ENCODE measurements around the gene PLAAT3. TPM values are rescaled to one million over a fixed set of nuclear protein-coding genes. Genes with fewer than 3 reads are reported as not detected.
A peak's percentile ranks its signal among the peaks of the same experiment; 100 is the strongest.

The PLAAT3 gene
- total RNA-seq, 4 donors from 2014 or later: 6.8 to 20.1 (median 18.4) TPM

GRCh38 chr11:63595296-63595695 is 18.9 kb downstream of the PLAAT3 start:
- no peak for DNase-seq
- Histone ChIP-seq H3K27ac (no peak overlapping the region), H3K4me1 (no peaks in the 10 kb centered on the region), H3K4me3 (no peak overlapping the region), H3K27me3 (no peaks in the 10 kb centered on the region), H3K9me3 (no peaks in the 10 kb centered on the region), H3K36me3 (peaks cover 0 to 6% (median 0%) of the 10 kb centered on the region in 3 donors)
- TF ChIP-seq POLR2A (IDR thresholded peaks at IDR 0.05): no peak
- TF ChIP-seq CTCF (IDR thresholded peaks at IDR 0.05): no peak

DNA sequence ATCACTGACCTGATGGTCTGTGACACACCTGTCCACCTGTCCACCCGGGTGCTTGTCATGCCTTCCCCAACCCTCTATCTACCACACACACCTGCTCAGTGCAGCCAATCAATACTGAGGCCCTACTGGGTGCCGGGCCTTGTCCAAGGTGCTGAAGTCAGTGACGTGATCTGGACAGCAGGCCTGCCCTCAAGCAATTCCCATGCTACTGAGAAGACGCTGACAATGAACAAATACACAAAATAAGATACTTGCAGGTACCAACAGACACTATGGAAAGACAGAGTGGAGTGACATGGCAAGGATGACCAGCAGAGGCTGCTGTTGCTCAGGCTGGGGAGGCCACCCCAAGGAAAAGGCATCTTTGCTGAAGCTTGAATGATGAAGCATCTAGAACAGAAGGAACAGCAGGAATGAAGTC is 21.2 kb downstream of the PLAAT3 start:
- DNase-seq: peak in 1 of 3 donors; percentile 63
- H3K4me1 ChIP-seq: no peaks in the 10 kb centered on the region
- peak in 4 of 6 experiments; percentile 37 to 80 (median 76) for TF ChIP-seq CTCF (IDR thresholded peaks at IDR 0.05)
- TF ChIP-seq POLR2A (IDR thresholded peaks at IDR 0.05): no peak
- no peaks in the 10 kb centered on the region for H3K27me3 ChIP-seq
- no peak overlapping the region for H3K27ac ChIP-seq
- H3K4me3 ChIP-seq: no peak overlapping the region
- H3K9me3 ChIP-seq: no peaks in the 10 kb centered on the region
- H3K36me3 ChIP-seq: peaks cover 0 to 14% (median 0%) of the 10 kb centered on the region in 3 donors

DNA sequence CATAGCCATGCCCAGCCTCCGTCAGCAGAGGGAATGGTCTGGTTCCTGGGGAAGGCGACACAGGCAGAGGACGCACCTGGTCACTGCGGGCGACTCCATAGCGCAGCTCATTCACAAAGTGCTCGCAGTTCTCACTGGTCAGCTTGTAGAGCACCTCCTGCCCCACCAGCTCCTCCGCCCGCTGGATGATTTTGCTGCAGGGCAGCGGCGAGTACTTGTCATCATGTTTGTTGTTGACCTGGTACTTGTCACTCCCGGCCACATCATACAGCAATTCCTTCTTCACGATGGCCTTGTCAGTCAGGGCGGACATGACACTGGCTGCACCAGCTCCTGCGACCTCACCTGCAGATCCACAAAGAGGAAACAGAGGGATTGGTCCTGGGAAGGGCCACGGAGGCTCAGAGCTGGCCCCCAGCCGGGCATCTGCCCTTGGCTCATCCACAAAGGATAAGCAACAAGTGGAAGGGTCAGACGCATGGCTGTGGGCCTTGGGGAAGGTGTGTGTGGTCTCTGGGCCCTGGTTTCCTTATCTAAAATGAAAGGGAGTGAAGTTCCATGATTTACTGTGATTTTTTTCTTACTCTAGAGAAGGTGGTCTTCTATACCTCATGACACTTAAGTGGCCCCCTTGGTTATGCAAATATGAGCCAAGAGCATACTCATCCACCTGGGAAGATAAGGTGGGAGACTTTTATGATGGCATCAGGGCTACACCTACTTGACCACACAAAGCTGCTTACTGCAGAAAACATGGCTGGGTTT is 24.0 kb downstream of the PLAAT3 start:
- DNase-seq: no peak

DNA sequence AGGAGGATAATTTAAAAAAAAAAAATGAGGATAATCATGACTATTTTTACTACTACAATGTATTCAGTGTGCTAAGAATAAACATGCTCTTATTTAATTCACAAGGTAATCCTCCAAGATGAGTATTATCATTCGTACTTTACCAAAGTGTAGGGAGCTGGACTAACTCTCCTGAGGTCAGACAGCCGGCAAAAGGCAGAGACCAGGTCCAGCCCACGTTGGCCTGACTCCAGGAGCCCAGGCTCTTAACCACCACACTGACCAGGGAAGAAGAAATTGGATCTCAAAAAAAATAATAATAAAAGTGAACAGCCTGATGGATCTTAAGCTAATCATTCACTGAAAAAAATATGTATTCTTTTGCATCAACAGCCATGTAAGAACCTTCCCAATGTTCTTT is 25.2 kb downstream of the PLAAT3 start:
- no peak for DNase-seq
- H3K9me3 ChIP-seq: no peaks in the 10 kb centered on the region
- no peaks in the 10 kb centered on the region for H3K4me1 ChIP-seq
- no peak for TF ChIP-seq CTCF (IDR thresholded peaks at IDR 0.05)
- TF ChIP-seq POLR2A (IDR thresholded peaks at IDR 0.05): no peak
- no peaks in the 10 kb centered on the region for H3K27me3 ChIP-seq
- no peak overlapping the region for H3K4me3 ChIP-seq
- H3K27ac ChIP-seq: no peak overlapping the region
- H3K36me3 ChIP-seq: peaks cover 0 to 25% (median 0%) of the 10 kb centered on the region in 3 donors

More for the DNA sequence above, 24.0 kb downstream of the PLAAT3 start:
- Histone ChIP-seq H3K27ac (no peak overlapping the region), H3K27me3 (no peaks in the 10 kb centered on the region), H3K9me3 (no peaks in the 10 kb centered on the region), H3K4me1 (no peaks in the 10 kb centered on the region), H3K4me3 (no peak overlapping the region), H3K36me3 (peaks cover 0 to 21% (median 0%) of the 10 kb centered on the region in 3 donors)
- TF ChIP-seq POLR2A (IDR thresholded peaks at IDR 0.05) (no peak), CTCF (IDR thresholded peaks at IDR 0.05) (no peak)

DNA sequence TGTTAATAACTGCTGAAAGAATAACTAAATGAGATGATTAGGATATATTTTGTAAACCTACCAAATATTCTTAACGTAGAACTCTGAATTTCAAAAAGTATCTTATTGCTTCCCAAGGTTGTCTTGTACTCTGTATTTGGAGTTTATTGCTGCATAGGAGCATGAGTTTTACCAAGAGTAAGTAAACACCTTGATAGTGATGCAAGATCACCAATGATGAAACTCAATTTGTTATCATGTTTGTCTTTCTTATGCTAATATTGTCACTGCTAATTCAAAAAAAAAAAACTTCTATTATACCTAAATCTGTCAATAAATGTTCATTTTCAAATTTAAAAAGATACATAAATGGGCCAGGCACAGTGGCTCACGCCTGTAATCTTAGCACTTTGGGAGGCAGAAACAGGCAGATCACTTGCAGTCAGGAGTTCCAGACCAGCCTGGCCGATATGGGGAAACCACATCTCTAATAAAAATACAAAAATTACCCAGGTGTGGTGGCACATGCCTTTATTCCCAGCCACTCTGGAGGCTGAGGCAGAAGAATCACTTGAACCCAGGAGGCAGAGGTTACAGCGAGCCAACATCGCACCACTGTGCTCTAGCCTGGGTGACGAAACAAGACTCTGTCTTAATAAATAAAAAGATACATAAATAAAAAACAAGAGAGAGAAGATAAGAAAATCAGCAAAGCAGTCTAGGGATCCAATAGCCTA is 27.6 kb downstream of the PLAAT3 start:
- TF ChIP-seq CTCF (IDR thresholded peaks at IDR 0.05) (no peak), POLR2A (IDR thresholded peaks at IDR 0.05) (no peak)
- peaks cover 0 to 3% (median 0%) of the 10 kb centered on the region in 4 donors for H3K9me3 ChIP-seq
- H3K27ac ChIP-seq: no peak overlapping the region
- no peaks in the 10 kb centered on the region for H3K27me3 ChIP-seq
- no peak overlapping the region for H3K4me3 ChIP-seq
- peaks cover 0 to 32% (median 0%) of the 10 kb centered on the region in 3 donors for H3K36me3 ChIP-seq
- H3K4me1 ChIP-seq: no peaks in the 10 kb centered on the region
- DNase-seq: no peak
